Thyroid gland (tissue), 4 donors: ENCODE measurements around the gene FXYD7. TPM values are rescaled to one million over a fixed set of nuclear protein-coding genes. Genes with fewer than 3 reads are reported as not detected.

Source experiments
- DNase-seq, 2 donors: peaks; one replicate each; pipeline ENCODE4 v3.0.0-alpha.2; 2019
- H3K27ac ChIP-seq, 3 donors: fragments of 200-600 bp; sonication (generic); 1 replicate in 2 of 3; 2 replicates in 1 of 3; pipeline ENCODE4 v1.5.1; 2016 to 2019; ENCODE audit warnings: mild to moderate bottlenecking in 1 of 3, moderate library complexity in 1 of 3
- H3K27me3 ChIP-seq: fragments of 200-600 bp; sonication (generic); one replicate; pipeline ENCODE4 v1.5.1; 2019
- H3K36me3 ChIP-seq, 2 donors: fragments of 200-600 bp; sonication (generic); one replicate each; pipeline ENCODE4 v1.5.1; 2016 to 2019
- H3K4me1 ChIP-seq, 2 donors: fragments of 200-600 bp; sonication (generic); one replicate each; pipeline ENCODE4 v1.5.1; 2017 to 2019
- H3K4me3 ChIP-seq, 3 donors: fragments of 200-600 bp; sonication (generic); replicated peaks in 1 of 3; 1 replicate in 2 of 3; 2 replicates in 1 of 3; pipeline ENCODE4 v1.5.1; 2016; ENCODE audit warnings: mild to moderate bottlenecking in 1 of 3
- H3K9me3 ChIP-seq: fragments of 200-600 bp; sonication (generic); one replicate; pipeline ENCODE4 v1.5.1; 2017
- POLR2A ChIP-seq, 2 donors: fragments of 450-650 bp; IDR thresholded peaks; one replicate each; pipeline ENCODE4 v1.6.1; 2017; ENCODE audit warnings: antibody characterized with exemption in 2 of 2, mild to moderate bottlenecking in 2 of 2, moderate library complexity in 1 of 2
- WGBS, 2 donors: methylation state at CpG; one replicate each; pipeline ENCODE4 v1.1.5; 2017; 5-methylcytosine and 5-hydroxymethylcytosine counted together
- intact Hi-C: fragments of 100-400 bp; cut with DNase I; formaldehyde crosslinking; loops from one replicate; pipeline ENCODE4 v1.15.1; 2023
- total RNA-seq, 4 donors: library from RNA; depleted of rRNA; stranded (reverse); fragments of >200 nt; gene quantifications; one replicate each; pipeline ENCODE4 v1.2.3, GENCODE V29; 2016
- TF ChIP-seq, protein P1 (sequence below), 6 experiments: fragments of 200-600 bp in 3 of 6; fragments of 450-650 bp in 3 of 6; sonication (generic) in 3 of 6; IDR thresholded peaks; one replicate each; pipeline ENCODE4 v1.5.1; 2016 to 2019; ENCODE audit warnings: antibody characterized with exemption in 6 of 6, mild to moderate bottlenecking in 2 of 6, inconsistent platforms in 1 of 6, moderate library complexity in 1 of 6

Gene FXYD7
- total RNA-seq, 4 donors from 2014 or later, result 1.6 TPM; not detected in 3

DNA sequence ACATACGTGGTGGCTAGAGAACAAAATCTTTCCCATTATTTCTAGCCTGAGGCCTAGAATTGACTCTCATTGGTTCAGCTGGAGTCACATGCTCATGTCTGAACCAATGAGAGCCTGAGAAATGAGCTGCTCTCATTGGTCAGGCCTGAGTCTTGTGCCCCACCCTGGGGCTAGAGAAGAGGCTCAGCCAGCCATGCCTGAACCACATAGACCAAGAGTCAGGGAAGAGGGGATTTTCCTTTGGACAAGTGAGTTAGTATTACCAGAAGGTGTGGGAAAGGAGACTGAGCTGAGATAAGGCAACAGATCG is 18.3 kb downstream of the FXYD7 start:
- TF ChIP-seq, protein P1, sequence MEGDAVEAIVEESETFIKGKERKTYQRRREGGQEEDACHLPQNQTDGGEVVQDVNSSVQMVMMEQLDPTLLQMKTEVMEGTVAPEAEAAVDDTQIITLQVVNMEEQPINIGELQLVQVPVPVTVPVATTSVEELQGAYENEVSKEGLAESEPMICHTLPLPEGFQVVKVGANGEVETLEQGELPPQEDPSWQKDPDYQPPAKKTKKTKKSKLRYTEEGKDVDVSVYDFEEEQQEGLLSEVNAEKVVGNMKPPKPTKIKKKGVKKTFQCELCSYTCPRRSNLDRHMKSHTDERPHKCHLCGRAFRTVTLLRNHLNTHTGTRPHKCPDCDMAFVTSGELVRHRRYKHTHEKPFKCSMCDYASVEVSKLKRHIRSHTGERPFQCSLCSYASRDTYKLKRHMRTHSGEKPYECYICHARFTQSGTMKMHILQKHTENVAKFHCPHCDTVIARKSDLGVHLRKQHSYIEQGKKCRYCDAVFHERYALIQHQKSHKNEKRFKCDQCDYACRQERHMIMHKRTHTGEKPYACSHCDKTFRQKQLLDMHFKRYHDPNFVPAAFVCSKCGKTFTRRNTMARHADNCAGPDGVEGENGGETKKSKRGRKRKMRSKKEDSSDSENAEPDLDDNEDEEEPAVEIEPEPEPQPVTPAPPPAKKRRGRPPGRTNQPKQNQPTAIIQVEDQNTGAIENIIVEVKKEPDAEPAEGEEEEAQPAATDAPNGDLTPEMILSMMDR (IDR thresholded peaks at IDR 0.05), result no peak
- no peak for TF ChIP-seq POLR2A (IDR thresholded peaks at IDR 0.05)
- Histone ChIP-seq H3K36me3 (peaks cover 3 to 4% of the 10 kb centered on the region in 2 donors), H3K27ac (no peak overlapping the region), H3K27me3 (no peaks in the 10 kb centered on the region), H3K9me3 (no peaks in the 10 kb centered on the region), H3K4me1 (no peaks in the 10 kb centered on the region), H3K4me3 (no peak overlapping the region)
- 91 to 100% methylated on average over 2 of the region's 2 CpGs for WGBS, 2 donors
- DNase-seq, result no peak
- intact Hi-C loops, result no loop called here

DNA sequence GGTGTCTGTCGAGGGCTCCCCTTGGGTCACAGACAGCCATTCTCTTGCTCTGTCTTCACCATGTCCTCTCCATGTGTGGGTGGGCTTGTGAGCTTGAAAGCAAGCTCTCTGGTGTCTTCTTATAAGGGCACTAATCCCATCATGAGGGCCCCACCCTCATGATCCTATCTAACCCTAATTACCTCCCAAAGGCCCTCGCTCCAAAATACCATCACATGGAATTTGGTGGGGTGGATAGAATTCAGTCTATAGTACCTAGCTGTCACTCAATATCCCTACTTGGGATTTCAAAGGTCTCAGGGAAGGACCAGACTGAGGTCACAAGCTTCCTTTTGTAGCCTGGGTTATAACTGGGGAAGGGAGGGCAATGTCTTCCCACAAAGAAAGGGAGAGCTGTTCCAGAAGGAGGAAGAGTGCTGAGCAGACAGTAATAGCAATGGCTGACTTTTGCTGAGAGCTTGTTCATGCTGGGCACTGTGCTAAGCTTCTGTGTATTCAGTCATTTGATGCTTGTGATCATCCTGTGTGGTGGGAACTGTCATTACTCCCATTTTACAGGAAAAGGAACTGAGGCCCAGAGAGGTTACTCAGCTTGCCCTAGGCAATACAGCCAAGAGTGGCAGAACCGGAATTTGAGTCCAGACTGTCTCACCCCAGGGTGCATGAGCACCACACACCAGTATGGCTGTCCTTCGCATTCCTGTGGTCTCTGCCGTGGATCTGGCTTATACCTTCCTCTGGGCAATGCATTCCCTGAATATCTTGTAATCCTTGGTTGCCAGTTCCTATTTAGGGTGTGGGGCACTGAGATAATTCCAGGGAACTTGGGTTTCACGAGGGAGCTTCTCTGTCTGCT is 19.6 kb downstream of the FXYD7 start:
- Histone ChIP-seq H3K27me3 (no peaks in the 10 kb centered on the region), H3K27ac (no peak overlapping the region), H3K4me3 (no peak overlapping the region), H3K36me3 (peaks cover 4 to 6% of the 10 kb centered on the region in 2 donors), H3K4me1 (no peaks in the 10 kb centered on the region), H3K9me3 (no peaks in the 10 kb centered on the region)
- intact Hi-C loops, result no loop called here
- no peak for DNase-seq
- WGBS, 2 donors, result 73 to 83% methylated on average over 6 of the region's 6 CpGs
- TF ChIP-seq, protein P1 (IDR thresholded peaks at IDR 0.05), result no peak
- TF ChIP-seq POLR2A (IDR thresholded peaks at IDR 0.05), result no peak

DNA sequence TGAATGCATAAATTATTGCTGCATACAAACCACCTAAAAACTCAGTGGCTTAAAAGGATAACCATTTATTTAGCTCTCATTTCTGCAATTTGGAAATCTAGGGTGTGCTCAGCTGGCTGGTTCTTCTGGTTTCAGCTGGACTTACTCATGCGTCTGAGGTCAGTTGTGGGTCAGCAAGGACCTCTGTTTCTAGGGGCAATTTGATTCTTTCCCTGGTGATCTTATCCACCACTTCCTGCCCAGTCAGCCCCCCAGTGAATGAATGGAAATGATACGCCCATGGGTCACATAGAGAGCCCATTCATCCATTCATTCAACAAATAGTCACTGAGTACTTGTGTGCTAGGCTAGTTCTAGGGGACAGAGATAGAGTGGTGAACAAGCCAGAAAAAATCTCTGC is 21.4 kb downstream of the FXYD7 start:
- no peak for DNase-seq
- Histone ChIP-seq H3K4me1 (no peaks in the 10 kb centered on the region), H3K27me3 (no peaks in the 10 kb centered on the region), H3K9me3 (no peaks in the 10 kb centered on the region), H3K27ac (no peak overlapping the region), H3K36me3 (peaks cover 4 to 6% of the 10 kb centered on the region in 2 donors), H3K4me3 (no peak overlapping the region)
- 52 to 91% methylated on average over 2 of the region's 2 CpGs for WGBS, 2 donors
- intact Hi-C loops, result no loop called here
- no peak for TF ChIP-seq POLR2A (IDR thresholded peaks at IDR 0.05)
- TF ChIP-seq, protein P1 (IDR thresholded peaks at IDR 0.05), result no peak

DNA sequence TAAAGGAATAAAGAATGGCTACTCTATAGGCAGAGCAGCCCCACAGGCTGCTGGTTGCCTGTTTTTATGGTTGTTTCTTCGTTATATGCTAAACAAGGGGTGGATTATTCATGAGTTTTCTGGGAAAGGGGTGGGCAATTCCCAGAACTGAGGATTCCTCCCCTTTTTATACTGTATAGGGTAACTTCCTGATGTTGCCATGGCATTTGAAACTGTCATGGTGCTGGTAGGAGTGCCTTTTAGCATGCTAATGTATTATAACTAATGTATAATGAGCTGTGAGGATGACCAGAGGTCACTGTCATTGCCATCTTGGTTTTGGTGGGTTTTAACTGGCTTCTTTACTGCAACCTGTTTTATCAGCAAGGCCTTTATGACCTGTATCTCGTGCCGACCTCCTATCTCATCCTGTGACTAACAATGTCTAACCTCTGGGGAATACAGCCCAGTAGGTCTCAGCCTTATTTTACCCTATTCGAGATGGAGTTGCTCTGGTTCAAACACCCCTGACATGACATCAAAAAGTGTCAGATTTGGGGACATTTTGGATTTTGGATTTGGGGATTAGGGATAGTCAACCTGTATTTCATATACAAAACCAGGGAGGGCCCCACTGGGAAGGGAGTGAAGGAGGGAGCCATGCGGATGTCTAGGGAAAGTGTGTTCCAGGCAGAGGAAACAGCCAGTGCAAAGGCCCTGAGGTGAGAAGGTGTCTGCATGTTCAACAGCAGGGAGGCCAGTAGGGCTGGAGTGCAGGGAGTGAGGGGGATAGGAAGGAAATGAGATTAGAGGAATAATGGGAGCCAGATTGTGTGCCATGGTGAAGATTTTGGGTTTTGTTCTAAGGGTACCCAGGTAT is 22.4 kb downstream of the FXYD7 start:
- Histone ChIP-seq H3K4me3 (no peak overlapping the region), H3K36me3 (peaks cover 4 to 6% of the 10 kb centered on the region in 2 donors), H3K27ac (no peak overlapping the region), H3K27me3 (no peaks in the 10 kb centered on the region), H3K9me3 (no peaks in the 10 kb centered on the region), H3K4me1 (no peaks in the 10 kb centered on the region)
- no peak for DNase-seq
- TF ChIP-seq POLR2A (IDR thresholded peaks at IDR 0.05), result no peak
- intact Hi-C loops, result no loop called here
- 76 to 77% methylated on average over 5 of the region's 5 CpGs for WGBS, 2 donors

DNA sequence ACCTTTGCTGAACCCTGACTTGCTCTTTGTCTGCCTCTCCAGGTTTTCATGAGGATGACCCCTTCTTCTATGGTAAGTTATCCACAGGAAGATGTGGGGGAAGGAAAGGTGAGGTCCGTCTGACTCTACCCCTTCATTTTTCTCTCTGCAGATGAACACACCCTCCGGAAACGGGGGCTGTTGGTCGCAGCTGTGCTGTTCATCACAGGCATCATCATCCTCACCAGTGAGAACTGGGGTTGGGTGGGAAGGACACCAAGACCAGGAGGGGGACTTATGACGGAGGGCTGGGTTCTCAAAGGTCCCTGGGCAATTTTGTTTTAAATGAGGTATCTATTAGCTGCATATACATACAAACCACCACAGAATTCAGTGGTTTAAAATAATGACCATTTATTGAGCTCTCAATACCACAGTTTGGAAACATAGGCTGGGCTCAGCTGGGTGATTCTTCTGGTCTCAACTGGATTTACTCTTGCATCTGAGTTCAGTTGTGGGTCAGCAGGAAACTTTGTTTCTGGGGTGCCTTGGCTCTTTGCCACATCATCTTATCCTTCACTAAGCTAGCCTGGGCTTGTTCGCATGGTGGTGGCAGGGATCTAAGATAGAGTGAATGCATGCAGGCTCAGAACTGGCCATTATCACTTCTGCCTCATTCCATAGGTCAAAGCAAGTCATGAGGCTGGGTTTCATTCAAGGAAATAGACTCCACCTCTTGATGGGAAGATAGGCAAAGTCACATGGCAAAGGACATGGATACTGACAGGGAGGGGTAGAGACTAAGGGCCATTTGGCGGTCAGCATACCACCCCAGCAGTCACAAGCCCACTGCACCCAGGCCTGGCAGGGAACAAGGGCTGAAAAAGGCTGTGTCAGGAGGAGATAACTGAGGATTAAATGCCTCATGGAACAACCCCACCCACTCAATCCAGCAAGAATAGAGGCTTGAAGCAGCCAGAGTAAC is 23.3 kb downstream of the FXYD7 start:
- TF ChIP-seq, protein P1 (IDR thresholded peaks at IDR 0.05), result no peak
- TF ChIP-seq POLR2A (IDR thresholded peaks at IDR 0.05), result no peak
- Histone ChIP-seq H3K9me3 (no peaks in the 10 kb centered on the region), H3K36me3 (peaks cover 4 to 6% of the 10 kb centered on the region in 2 donors), H3K4me1 (no peaks in the 10 kb centered on the region), H3K4me3 (no peak overlapping the region), H3K27me3 (no peaks in the 10 kb centered on the region), H3K27ac (no peak overlapping the region)
- no peak for DNase-seq
- intact Hi-C loops, result no loop called here
- 88 to 93% methylated on average over 7 of the region's 7 CpGs for WGBS, 2 donors
